ENCODE data around the gene PLA1A.
"Not testable (repeated sequence)": the region's sequence is repeated elsewhere in the genome, so short reads cannot be mapped to it uniquely, and the experiment has no call there.

The PLA1A gene, protein sequence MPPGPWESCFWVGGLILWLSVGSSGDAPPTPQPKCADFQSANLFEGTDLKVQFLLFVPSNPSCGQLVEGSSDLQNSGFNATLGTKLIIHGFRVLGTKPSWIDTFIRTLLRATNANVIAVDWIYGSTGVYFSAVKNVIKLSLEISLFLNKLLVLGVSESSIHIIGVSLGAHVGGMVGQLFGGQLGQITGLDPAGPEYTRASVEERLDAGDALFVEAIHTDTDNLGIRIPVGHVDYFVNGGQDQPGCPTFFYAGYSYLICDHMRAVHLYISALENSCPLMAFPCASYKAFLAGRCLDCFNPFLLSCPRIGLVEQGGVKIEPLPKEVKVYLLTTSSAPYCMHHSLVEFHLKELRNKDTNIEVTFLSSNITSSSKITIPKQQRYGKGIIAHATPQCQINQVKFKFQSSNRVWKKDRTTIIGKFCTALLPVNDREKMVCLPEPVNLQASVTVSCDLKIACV

DNA sequence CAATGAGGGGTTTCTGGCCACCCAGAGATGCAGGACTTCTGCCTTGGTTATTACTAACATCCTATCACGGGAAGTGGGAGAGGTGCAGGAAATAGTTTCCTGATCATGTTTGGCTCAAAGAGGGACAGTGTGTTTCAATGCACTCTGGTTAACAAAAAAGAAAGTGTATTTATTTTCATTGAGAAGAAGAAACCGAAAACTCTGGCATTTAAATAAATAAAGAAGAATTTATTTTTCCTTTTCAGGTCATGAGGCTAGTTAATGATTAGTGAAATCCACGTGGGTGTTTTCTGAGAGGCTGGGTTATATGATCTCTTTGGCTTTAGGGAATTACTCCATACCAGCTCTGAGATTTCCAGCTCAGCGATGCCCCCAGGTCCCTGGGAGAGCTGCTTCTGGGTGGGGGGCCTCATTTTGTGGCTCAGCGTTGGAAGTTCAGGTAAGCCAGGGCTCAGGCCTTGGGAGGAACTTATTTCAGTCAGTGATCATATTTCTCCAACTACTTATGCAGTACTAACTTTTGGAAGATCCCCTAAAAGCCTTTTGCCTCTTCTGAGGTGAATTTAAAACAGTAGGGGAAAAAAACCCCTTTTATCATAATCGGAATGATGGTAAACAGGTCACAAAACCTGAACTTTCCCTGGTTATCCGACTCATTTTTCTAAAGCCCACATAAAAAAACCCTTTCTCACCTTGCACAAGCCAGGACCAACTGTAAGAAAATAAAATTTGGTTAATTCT lies at the start of gene PLA1A:
PLA1A (plus strand) TSS at position 338 of the 741 bp plus-strand sequence; CDS start at position 367, 29 bp downstream.
- DNase-seq (ENCODE audit: low read depth in 2 of 2, low spot score in 1 of 2): no peak

DNA sequence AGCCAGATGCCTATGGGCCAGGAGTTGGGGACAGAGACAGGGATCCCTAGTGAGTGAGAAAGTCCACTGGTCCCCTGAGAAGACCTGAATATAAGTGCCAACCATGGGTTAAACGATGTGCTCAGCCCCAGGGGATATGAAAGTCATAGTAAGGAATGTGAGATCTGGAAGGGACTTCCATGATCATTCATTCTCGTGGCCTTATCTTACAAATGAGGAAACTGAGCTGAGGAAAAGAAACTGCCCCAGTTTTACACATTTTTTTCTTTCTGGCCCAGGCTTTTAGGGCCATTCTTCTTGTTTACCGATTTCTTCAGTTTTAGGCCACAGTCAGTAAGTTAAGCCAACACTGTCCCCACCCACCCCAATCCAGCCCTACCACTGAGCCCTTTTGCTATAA lies 49.3 kb upstream of the PLA1A start:
- DNase-seq (ENCODE audit: low read depth in 2 of 2, low spot score in 1 of 2): no peak

DNA sequence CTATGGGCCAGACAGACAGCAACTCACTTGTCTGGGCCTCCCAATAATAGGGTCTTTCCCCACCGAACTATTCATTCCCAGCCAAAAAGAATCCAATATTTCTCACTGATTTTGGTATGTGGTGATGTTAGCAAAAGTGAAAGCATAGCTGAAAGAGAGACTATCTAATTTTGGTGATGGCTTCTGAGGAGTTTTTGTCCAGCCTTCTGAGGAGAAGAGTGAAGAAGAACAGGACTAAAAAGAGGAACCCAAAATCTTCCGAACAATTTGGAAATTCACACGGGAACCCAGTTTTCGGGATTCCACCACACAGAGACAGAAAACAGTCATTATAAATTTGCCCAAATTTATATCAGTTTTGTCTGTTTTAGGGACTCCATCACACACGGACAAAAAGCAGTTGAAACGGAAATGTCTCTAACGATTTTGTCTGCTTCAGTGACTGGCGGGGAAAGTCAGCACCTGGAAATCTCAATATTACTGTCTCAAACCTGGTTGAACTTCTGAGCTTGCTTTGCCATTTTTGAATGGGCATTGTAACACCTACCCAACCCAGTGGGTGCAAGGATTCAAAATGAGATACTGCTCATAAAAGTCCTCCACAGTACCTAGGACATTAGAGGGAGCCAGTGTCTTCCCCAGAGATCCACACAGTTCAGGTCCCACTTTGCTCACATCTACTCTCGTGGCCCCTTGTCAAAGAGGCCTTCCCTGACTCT lies 47.3 kb upstream of the PLA1A start:
- no peak for DNase-seq (ENCODE audit: low read depth in 2 of 2, low spot score in 1 of 2)

DNA sequence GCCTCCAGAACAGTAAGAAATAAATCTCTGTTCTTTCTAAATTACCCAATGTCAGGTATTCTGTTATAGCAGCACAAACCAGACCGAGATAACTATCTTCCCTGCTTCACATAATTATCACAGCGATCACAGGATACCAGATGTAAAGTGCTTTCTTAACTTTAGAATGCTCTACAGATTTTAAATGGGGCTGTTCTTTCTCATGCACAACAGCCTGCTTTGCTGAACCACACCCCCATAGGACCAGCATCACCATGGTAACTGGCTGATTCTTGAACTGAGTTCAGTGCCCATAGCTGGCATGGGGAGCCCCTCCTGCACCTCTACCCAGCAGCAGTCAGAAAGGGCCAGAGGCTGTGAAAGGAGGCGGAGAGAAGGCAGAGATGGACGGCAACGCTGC lies 46.1 kb upstream of the PLA1A start:
- DNase-seq (ENCODE audit: low read depth in 2 of 2, low spot score in 1 of 2): no peak

DNA sequence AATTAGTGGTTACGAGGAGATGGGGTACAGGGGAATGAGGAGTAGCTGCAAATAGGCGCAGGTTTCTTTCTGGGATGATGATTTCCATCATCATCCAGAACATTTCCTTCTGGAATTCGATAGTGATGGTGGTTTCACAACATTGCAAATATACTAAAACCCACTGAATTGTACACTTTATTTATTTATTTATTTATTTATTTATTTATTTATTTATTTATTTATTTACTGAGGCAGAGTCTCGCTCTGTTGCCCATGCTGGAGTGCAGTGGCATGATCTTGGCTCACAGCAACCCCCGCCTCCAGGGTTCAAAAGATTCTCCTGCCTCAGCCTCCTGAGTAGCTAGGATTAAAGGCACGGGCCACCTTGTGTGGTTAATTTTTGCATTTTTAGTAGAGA lies 44.8 kb upstream of the PLA1A start:
- DNase-seq (ENCODE audit: low read depth in 2 of 2, low spot score in 1 of 2): not testable (repeated sequence)

DNA sequence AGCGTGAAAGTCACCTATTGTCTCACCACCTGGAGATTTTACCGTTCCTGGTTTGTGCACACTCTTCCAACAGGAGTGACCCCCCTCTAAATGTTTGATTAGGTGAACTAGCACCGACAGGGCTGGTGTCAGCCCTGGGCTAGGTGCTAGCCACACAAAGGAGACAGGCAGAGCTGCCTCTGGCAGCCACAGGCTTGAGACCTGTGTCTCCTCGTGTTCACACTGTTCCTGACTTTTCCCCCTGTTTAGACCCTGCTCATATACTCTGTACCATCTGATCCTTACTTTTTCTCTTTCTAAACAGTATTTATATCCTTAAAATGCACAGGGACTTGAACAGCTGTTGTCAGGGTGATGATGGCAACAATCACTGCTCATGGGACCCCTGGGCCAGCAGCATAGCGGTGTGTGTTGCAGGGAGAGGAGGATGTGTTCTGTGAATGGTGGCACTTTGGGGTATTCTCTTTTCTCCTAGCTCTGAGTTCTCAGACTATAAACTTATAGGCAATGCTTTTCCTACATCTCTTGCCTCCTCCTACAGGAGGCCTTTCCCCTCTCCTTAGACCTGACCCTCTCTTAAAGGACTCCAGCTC lies 43.8 kb upstream of the PLA1A start:
- DNase-seq (ENCODE audit: low read depth in 2 of 2, low spot score in 1 of 2): no peak

DNA sequence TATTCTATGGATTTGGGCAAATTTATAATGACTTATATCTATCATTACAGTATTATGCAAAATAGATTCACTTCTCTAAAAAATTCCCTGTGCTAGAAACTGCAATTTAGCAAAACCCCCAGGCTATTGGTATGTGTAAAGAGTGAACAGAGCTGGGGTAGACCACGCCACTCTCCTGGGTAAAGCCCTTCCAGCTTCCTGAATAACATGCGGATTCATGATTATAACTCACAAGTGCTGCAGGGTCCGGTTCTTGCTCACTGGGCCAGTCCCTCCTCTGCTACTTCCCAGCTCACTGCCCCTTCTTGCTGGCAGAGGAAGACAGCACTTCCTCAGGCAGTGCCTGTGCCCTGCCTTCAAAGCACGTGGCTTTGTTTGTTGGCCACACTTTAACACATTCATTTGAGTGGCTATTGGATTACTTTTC lies 42.4 kb upstream of the PLA1A start:
- no peak for DNase-seq (ENCODE audit: low read depth in 2 of 2, low spot score in 1 of 2)

DNA sequence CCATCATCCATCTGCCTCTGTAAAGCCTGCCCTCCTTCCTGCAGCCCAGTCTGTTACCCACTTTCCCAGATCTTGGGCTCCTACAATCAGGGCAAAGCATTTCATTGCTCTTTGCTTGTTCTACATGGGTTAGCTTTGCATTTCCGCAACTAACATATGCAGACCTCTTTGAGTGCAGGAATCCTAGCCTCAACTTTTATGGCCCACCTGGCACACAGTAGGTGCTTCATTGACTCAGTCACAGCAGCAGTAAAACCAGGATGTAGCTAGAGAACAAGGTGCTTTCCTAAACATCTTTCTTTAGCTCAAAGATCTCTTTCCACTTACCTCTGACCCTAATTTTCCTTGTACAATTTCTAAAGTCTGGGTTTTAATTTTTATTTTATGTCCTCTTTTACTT lies 41.8 kb upstream of the PLA1A start:
- DNase-seq (ENCODE audit: low read depth in 2 of 2, low spot score in 1 of 2): no peak

DNA sequence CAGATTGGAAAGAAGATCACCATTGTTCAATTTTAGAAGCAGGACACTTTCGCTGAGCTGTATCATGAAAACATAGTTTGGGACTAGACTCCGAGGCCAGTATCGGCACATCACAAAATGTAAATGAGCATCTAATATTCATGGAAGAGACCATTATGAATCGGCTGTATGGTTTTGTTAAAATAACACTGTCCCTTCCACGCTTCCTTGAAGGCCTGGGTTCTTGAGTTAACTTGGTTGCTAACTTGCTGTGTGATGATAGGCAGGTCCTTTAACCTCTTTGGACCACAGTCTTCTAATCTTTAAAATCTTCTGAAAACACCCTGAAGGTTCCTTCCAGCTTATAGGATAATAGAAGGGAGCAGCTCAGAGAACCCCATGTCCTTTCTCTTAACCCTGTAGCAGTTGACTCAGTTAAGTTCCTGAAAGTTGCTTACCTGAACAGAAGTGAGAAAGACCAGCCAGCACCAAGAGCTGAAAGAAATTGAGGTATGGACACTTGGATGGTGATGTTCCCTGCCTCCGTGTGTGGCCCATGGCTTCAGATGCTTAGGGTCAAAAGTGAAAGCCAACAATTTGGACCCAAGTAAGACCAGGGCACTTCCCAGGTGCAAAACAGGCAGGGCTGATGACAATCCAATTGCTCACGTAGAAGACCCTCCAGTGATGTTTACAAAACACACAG lies 40.4 kb upstream of the PLA1A start:
- no peak for DNase-seq (ENCODE audit: low read depth in 2 of 2, low spot score in 1 of 2)

DNA sequence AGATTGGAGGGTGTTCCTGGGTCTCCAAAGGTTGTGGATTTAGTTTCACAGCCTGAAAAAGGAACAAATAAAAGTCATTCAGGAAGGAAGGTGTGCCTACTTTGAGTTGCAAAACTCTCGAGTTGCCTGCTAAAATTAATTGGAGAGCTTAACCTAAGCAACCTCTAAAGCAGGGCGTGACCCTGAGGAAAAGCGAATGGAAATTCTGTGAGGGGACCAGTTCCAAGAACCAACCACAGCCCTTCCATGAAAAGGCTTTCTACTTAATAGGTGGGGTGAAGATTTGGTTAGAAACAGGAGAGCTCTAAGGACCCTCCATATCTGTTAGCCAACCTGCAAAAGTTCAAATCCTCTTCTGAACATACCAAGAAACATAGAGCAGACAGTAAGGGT lies 39.8 kb upstream of the PLA1A start:
- DNase-seq (ENCODE audit: low read depth in 2 of 2, low spot score in 1 of 2): no peak

DNA sequence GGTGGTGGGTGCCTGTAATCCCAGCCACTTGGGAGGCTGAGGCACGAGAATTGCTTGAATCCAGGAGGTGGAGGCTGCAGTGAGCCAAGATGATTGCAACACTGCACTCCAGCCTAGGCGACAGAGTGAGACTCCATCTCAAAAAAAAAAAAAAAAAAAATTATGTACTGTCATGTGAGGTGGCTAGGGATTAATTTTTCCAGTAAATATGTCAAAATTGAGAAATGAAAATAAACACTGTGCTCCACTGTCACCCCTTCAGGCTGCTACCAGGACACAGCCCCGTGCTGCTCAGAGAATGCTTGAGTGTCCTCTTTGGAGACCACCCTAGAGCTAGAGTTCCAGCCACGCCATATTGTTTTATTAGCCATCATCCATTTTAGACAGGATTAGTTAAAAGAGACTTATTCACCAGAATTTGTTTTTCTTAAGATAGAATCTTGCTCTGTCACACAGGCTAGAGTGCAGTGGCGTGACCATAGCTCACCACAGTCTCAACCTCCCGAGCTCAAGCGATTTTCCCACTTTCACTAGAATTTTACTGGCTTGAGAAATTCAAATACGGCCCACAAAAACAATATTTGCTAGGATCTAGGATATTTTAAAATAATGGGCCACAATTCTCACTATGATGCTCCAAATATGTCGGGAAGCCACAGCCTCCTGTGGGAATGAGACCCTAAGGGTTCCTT lies 38.9 kb upstream of the PLA1A start:
- DNase-seq (ENCODE audit: low read depth in 2 of 2, low spot score in 1 of 2): no peak

DNA sequence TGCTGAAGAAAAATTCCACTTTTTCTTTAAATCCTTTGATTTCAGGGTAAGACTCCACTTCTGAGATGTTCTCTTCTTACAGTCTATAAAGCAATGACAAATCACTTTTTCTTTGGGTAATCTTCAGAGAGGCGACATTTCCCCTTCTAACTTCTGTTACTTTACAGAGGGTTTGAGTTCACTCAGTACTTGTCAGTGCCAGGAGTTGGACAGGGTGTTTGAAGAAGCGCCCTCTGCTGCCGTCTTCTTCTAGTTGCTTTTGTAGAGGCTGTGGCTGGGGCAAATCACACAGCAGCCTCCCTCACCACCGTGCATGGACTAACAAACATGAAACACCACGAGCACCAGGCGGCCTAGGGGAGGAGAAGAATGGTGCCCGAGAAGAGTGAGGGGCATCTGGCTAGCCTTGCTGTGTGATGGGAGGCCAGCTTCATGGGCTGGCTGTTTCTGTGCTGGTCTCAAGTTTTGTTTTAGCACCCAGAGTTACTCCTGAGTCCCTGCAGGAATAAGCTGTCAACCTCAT lies 38.2 kb upstream of the PLA1A start, which contains the start of gene CD80:
CD80 (minus strand) TSS at position 174 of the 523 bp plus-strand sequence. CDS start 1,886 bp downstream, outside the sequence.
- peak in 1 of 2 donors; percentile 21 for DNase-seq (ENCODE audit: low read depth in 2 of 2, low spot score in 1 of 2)

DNA sequence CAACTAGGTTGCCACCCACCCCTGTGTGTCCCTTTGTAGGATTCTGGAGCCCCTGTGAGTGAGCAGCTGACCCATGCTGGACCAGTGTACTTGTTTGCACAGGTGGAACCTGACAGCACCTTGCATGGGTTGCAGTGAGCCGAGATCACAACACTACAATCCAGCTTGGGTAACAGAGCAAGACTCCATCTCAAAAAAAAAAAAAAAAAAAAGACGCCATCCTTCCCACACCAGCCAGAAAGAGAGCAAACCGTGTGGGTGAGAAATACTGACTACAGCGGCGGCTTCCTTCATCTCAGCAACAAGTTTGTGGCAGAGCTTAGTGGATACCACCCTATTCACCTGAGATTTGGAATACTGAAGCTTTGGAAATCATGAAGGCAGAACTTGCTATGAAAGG lies 37.5 kb upstream of the PLA1A start:
- DNase-seq (ENCODE audit: low read depth in 2 of 2, low spot score in 1 of 2): no peak

DNA sequence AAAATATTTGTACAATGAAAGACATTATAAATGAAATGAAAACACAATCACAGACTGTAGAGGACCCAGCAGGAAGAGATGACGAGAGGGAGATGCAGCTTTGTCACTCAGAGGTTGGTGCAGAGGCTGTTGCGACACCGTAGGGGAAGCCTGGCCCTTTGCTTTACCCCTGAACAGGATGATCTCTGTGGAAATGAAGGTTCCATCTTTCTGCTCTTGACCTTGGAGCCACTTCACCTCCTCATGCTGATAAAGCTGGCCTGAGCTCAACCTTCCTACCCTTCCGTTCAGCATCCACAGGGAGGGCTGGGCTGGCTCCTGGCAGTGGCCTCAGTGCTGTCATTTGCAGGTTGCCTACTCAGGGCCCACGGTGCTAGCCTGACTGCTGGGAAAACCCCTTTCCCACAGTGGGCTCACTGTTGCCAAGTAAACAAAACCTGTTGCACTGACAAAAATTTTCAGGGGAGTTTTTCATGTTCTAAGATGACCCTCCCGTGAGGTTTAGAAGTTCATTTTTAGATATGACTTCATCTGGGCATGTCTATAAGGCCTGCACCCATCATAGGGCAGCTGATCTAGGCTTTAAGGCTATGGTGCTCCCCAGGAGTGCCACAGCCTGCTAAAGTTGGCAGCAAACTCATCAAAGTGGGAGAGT lies 35.3 kb upstream of the PLA1A start:
- no peak for DNase-seq (ENCODE audit: low read depth in 2 of 2, low spot score in 1 of 2)

DNA sequence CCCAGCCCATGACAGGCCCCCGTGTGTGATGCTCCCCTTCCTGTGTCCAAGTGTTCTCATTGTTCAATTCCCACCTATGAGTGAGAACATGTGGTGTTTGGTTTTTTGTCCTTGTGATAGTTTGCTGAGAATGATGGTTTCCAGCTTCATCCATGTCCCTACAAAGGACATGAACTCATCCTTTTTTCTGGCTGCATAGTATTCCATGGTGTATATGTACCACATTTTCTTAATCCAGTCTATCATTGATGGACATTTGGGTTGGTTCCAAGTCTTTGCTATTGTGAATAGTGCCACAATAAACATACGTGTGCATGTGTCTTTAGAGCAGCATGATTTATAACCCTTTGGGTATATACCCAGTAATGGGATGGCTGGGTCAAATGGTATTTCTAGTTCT lies 34.4 kb upstream of the PLA1A start:
- not testable (repeated sequence) for DNase-seq (ENCODE audit: low read depth in 2 of 2, low spot score in 1 of 2)

DNA sequence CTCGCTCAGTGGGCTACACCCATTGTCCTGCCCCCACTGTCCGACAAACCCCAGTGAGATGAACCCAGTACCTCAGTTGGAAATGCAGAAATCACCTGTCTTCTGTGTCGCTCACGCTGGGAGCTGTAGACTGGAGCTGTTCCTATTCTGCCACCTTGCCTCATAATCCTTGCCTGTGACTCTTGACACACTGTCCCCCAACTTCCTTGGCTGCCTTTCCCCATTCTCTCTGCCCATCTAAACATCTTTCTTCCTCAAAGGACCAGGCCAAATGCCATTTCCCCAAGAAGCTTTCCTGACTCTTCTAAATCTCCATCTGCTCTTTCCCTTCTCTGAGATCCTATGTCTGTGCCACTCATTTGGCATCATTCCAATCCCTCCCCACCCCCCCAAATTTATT lies 28.5 kb upstream of the PLA1A start:
- no peak for DNase-seq (ENCODE audit: low read depth in 2 of 2, low spot score in 1 of 2)

DNA sequence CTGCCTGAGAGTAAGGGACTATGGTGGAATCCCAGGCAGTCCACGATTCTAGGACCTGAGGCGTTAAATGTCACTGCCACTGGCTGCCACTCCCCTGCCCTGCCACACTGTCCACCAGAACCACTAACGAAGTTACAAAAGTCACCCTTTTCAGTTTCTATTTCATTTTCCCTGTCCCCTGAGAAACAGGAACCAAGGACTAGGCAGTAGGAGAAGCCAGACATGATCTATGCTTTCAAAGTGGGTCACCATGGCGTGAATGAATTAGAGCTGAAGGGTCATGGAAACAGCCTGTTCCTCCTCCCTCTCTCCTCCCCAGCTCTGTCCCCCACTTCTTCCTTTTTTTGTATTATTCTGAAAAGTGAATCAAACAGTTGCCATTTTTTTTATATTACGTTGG lies 27.5 kb upstream of the PLA1A start:
- DNase-seq (ENCODE audit: low read depth in 2 of 2, low spot score in 1 of 2): no peak

DNA sequence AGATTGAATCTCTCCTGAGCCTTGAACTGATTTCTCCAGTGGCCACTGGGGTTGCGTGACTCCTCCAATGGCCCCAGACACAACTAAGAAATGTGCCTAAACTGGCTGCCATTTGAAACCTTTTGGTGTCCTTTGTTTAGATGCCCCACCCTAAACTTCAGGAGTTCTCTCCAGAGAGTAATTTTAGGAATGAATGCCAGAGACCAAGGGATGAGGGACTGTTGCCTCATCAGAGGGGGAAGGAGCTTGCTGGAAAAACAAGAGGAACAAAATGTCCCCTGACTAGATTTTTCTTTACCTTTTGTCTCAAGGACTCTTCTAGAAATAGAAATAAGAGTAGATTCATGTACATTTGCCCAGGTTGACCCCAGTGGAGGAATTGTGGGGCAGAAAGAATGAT lies 26.5 kb upstream of the PLA1A start:
- no peak for DNase-seq (ENCODE audit: low read depth in 2 of 2, low spot score in 1 of 2)

DNA sequence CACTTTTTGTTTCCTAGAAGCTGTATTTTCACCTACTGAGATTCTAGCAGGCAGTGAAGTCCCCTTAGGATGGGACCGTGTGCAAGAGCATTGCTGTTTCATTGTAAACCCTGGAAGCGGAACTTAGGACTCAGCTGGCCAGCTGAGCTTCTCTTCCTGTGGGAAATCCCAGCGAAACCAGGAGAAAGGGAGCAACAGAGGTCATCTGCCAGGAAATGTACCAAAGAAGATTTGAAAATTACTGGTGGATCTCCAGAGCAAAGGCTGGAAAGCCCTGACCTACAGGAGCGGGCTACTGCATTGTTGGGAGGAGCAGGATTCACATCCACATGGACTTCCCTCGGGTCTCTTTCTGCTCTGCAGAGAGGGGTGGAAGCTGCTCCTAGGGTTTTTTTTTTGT lies 26.0 kb upstream of the PLA1A start:
- no peak for DNase-seq (ENCODE audit: low read depth in 2 of 2, low spot score in 1 of 2)

All from stimulated activated CD8-positive, alpha-beta memory T cell treated with anti-CD3 and anti-CD28 coated beads, Interleukin-4, amount 100 ng/mL, for 1 hour (primary cell).